Measurements from ENCODE around the gene GSTCD.
"Not testable (repeated sequence)": the region's sequence is repeated elsewhere in the genome, so short reads cannot be mapped to it uniquely, and the experiment has no call there.

GSTCD gene

GRCh38 chr4:105805501-105806120, 97.0 kb downstream of the GSTCD start:
- DNase-seq (ENCODE audit: low read depth in 4 of 4, low spot score in 1 of 4) = no peak

GRCh38 chr4:105807496-105807895, 98.9 kb downstream of the GSTCD start:
- DNase-seq (ENCODE audit: low read depth in 4 of 4, low spot score in 1 of 4) = no peak

GRCh38 chr4:105808030-105808749, 99.6 kb downstream of the GSTCD start:
- DNase-seq (ENCODE audit: low read depth in 4 of 4, low spot score in 1 of 4) = no peak

- no peak for DNase-seq (ENCODE audit: low read depth in 4 of 4, low spot score in 1 of 4)
These were observed 100.1 kb downstream of the GSTCD start for GRCh38 chr4:105808750-105809041.

GRCh38 chr4:105815701-105816100, 107.1 kb downstream of the GSTCD start:
- no peak for DNase-seq (ENCODE audit: low read depth in 4 of 4, low spot score in 1 of 4)

- no peak for DNase-seq (ENCODE audit: low read depth in 4 of 4, low spot score in 1 of 4)
These were observed 113.5 kb downstream of the GSTCD start for GRCh38 chr4:105822061-105822460.

GRCh38 chr4:105828074-105828473, 119.5 kb downstream of the GSTCD start:
- no peak for DNase-seq (ENCODE audit: low read depth in 4 of 4, low spot score in 1 of 4)

GRCh38 chr4:105831189-105831588, 122.6 kb downstream of the GSTCD start:
- DNase-seq (ENCODE audit: low read depth in 4 of 4, low spot score in 1 of 4) = no peak

- no peak for DNase-seq (ENCODE audit: low read depth in 4 of 4, low spot score in 1 of 4)
These were observed 126.6 kb downstream of the GSTCD start for GRCh38 chr4:105835177-105835576.

GRCh38 chr4:105836537-105836936, 128.0 kb downstream of the GSTCD start:
- DNase-seq (ENCODE audit: low read depth in 4 of 4, low spot score in 1 of 4) = no peak

GRCh38 chr4:105837037-105837436, 128.5 kb downstream of the GSTCD start:
- no peak for DNase-seq (ENCODE audit: low read depth in 4 of 4, low spot score in 1 of 4)

GRCh38 chr4:105838082-105838481, 129.5 kb downstream of the GSTCD start:
- DNase-seq (ENCODE audit: low read depth in 4 of 4, low spot score in 1 of 4) = no peak

GRCh38 chr4:105840426-105841174, 132.0 kb downstream of the GSTCD start:
- no peak for DNase-seq (ENCODE audit: low read depth in 4 of 4, low spot score in 1 of 4)

- no peak for DNase-seq (ENCODE audit: low read depth in 4 of 4, low spot score in 1 of 4)
These were observed 135.4 kb downstream of the GSTCD start for GRCh38 chr4:105843941-105844340.

- DNase-seq (ENCODE audit: low read depth in 4 of 4, low spot score in 1 of 4) = no peak
These were observed 137.0 kb downstream of the GSTCD start for GRCh38 chr4:105845559-105845958.

- DNase-seq (ENCODE audit: low read depth in 4 of 4, low spot score in 1 of 4) = not testable (repeated sequence)
These were observed 139.8 kb downstream of the GSTCD start for GRCh38 chr4:105848359-105848758.

- DNase-seq (ENCODE audit: low read depth in 4 of 4, low spot score in 1 of 4) = no peak
These were observed 142.6 kb downstream of the GSTCD start for GRCh38 chr4:105851196-105851595.

GRCh38 chr4:105852230-105852629, 143.6 kb downstream of the GSTCD start:
- DNase-seq (ENCODE audit: low read depth in 4 of 4, low spot score in 1 of 4) = not testable (repeated sequence)

- no peak for DNase-seq (ENCODE audit: low read depth in 4 of 4, low spot score in 1 of 4)
These were observed 150.0 kb downstream of the GSTCD start for GRCh38 chr4:105858466-105859040.

GRCh38 chr4:105859233-105859632, 150.6 kb downstream of the GSTCD start:
- DNase-seq (ENCODE audit: low read depth in 4 of 4, low spot score in 1 of 4) = no peak

GRCh38 chr4:105870963-105871362, 162.4 kb downstream of the GSTCD start:
- no peak for DNase-seq (ENCODE audit: low read depth in 4 of 4, low spot score in 1 of 4)

GRCh38 chr4:105871997-105872396, 163.4 kb downstream of the GSTCD start:
- no peak for DNase-seq (ENCODE audit: low read depth in 4 of 4, low spot score in 1 of 4)

Measured in stimulated activated CD4-positive, alpha-beta T cell treated with anti-CD3 and anti-CD28 coated beads, Interleukin-1b, Interleukin-23, amount 100 ng/mL, for 24 hours (primary cell).